ENCODE data around the gene LDLR. TPM values are rescaled to one million over a fixed set of nuclear protein-coding genes. Genes with fewer than 3 reads are reported as not detected.
A peak's percentile ranks its signal among the peaks of the same experiment; 100 is the strongest.
"Not testable (repeated sequence)": the region's sequence is repeated elsewhere in the genome, so short reads cannot be mapped to it uniquely, and the experiment has no call there.

Gene LDLR
- total and polyA plus RNA-seq, 2 experiments from 2014 or later, result 13.8 to 29.6 TPM

- Histone ChIP-seq H3K4me3 (no peak overlapping the region), H3K9me2 (ENCODE audit: insufficient read depth) (no peaks in the 10 kb centered on the region), H3K4me1 (ENCODE audit: insufficient read depth) (peaks cover 35% of the 10 kb centered on the region), H4K20me1 (ENCODE audit: insufficient read depth) (no peaks in the 10 kb centered on the region), H3K9me3 (ENCODE audit: low read depth) (no peaks in the 10 kb centered on the region), H3K36me3 (ENCODE audit: low read depth) (no peaks in the 10 kb centered on the region), H3K27ac (peak overlapping the region; percentile 47), H3K4me2 (ENCODE audit: unreplicated experiment) (peak overlapping the region; percentile 33), H3K79me2 (ENCODE audit: insufficient read depth) (peaks cover 75% of the 10 kb centered on the region), H2AFZ (peak overlapping the region; percentile 23), H3K9ac (no peak overlapping the region), H3K27me3 (replicated peaks; ENCODE audit: insufficient read depth) (no peaks in the 10 kb centered on the region), H3F3A (ENCODE audit: insufficient read depth) (peaks cover 34% of the 10 kb centered on the region)
- 41 to 44% methylated on average over 10 of the region's 10 CpGs for WGBS, 2 experiments (ENCODE audit: low coverage in 1 of 2, low lambda C conversion rate in 2 of 2, missing lambda C conversion rate in 2 of 2)
- in situ Hi-C loops (cut with MboI), result no loop called here
- peak; percentile 75 for DNase-seq
- TF ChIP-seq EZH2 (IDR thresholded peaks at IDR 0.05; ENCODE audit: insufficient read depth, poor library complexity, severe bottlenecking) (no peak), EZH2phosphoT487 (IDR thresholded peaks at IDR 0.05; ENCODE audit: insufficient read depth, low read depth) (no peak)
Measured at GRCh38 chr19:11096210-11096841, 7.1 kb downstream of the LDLR start.

- WGBS, 2 experiments (ENCODE audit: low coverage in 1 of 2, low lambda C conversion rate in 2 of 2, missing lambda C conversion rate in 2 of 2), result 96 to 98% methylated on average over 6 of the region's 6 CpGs
- H3K36me3 ChIP-seq (ENCODE audit: low read depth); H2AFZ ChIP-seq; DNase-seq; in situ Hi-C loops (cut with MboI); H4K20me1 ChIP-seq (ENCODE audit: insufficient read depth); H3K4me3 ChIP-seq; H3K9ac ChIP-seq; H3K9me2 ChIP-seq (ENCODE audit: insufficient read depth); H3K27ac ChIP-seq; H3K4me2 ChIP-seq (ENCODE audit: unreplicated experiment); H3K27me3 ChIP-seq (replicated peaks; ENCODE audit: insufficient read depth); H3K9me3 ChIP-seq (ENCODE audit: low read depth): not testable (repeated sequence)
- Histone ChIP-seq H3K79me2 (ENCODE audit: insufficient read depth) (peaks cover 74% of the 10 kb centered on the region), H3K4me1 (ENCODE audit: insufficient read depth) (peaks cover 30% of the 10 kb centered on the region), H3F3A (ENCODE audit: insufficient read depth) (peaks cover 30% of the 10 kb centered on the region)
Measured at GRCh38 chr19:11097367-11097766, 8.1 kb downstream of the LDLR start.

DNA sequence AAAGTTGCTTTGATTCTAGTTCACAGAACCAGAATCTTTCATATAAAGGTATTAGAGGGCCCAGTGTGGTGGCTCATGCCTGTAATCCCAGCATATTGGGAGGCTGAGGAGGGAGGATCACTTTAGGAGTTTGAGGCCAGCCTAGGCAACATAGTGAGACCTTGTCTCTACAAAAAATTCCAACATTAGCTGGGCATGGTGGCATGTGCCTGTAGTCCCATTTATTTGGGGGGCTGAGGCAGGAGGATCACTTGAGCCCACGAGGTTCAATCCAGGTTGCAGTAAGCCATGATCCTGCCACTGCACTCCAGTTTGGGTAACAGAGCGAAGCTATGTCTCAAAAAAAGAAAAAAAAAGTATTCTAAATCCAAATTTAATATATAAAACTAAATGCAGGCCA, 9.1 kb downstream of the LDLR start:
- Histone ChIP-seq H3K9ac (no peak overlapping the region), H3K4me1 (ENCODE audit: insufficient read depth) (peaks cover 24% of the 10 kb centered on the region), H2AFZ (no peak overlapping the region), H4K20me1 (ENCODE audit: insufficient read depth) (no peaks in the 10 kb centered on the region), H3K4me3 (no peak overlapping the region), H3F3A (ENCODE audit: insufficient read depth) (peaks cover 24% of the 10 kb centered on the region), H3K36me3 (ENCODE audit: low read depth) (peaks cover 3% of the 10 kb centered on the region; the same call in 1 of the 2 replicates), H3K9me2 (ENCODE audit: insufficient read depth) (no peaks in the 10 kb centered on the region), H3K27ac (no peak overlapping the region), H3K27me3 (replicated peaks; ENCODE audit: insufficient read depth) (no peaks in the 10 kb centered on the region), H3K79me2 (ENCODE audit: insufficient read depth) (peaks cover 64% of the 10 kb centered on the region), H3K9me3 (ENCODE audit: low read depth) (no peaks in the 10 kb centered on the region), H3K4me2 (ENCODE audit: unreplicated experiment) (no peak overlapping the region)
- DNase-seq, result no peak
- TF ChIP-seq EZH2 (IDR thresholded peaks at IDR 0.05; ENCODE audit: insufficient read depth, poor library complexity, severe bottlenecking), result no peak
- no peak for TF ChIP-seq EZH2phosphoT487 (IDR thresholded peaks at IDR 0.05; ENCODE audit: insufficient read depth, low read depth)
- in situ Hi-C loops (cut with MboI), result no loop called here
- 100% methylated on average over 2 of the region's 2 CpGs for WGBS, 2 experiments (ENCODE audit: low coverage in 1 of 2, low lambda C conversion rate in 2 of 2, missing lambda C conversion rate in 2 of 2)

DNA sequence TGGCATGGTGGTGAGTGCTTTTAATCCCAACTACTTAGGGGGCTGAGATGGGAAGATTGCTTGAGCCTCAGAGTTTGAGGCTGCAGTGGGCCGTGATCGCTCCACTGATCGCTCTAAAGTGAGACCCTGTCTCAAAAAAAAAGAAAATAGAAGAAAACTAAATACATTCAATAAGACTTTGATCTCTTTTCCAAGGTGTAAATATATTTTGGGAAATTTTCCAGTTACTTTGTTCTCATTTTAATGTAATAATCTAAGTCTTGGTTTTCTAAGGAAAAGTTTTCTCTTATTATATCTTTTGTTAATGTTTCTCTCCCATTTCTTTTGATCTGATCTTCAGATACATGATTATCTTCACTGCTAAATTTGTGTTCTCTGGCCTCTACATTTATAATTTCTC, 9.6 kb downstream of the LDLR start:
- no peak for DNase-seq
- no peaks in the 10 kb centered on the region for H4K20me1 ChIP-seq (ENCODE audit: insufficient read depth)
- H3K4me1 ChIP-seq (ENCODE audit: insufficient read depth), result peaks cover 24% of the 10 kb centered on the region
- no peak overlapping the region for H3K4me2 ChIP-seq (ENCODE audit: unreplicated experiment)
- H2AFZ ChIP-seq, result no peak overlapping the region
- H3K36me3 ChIP-seq (ENCODE audit: low read depth), result peaks cover 3% of the 10 kb centered on the region; the same call in 1 of the 2 replicates
- no peak overlapping the region for H3K4me3 ChIP-seq
- H3K9me3 ChIP-seq (ENCODE audit: low read depth), result no peaks in the 10 kb centered on the region
- TF ChIP-seq EZH2phosphoT487 (IDR thresholded peaks at IDR 0.05; ENCODE audit: insufficient read depth, low read depth) (no peak), EZH2 (IDR thresholded peaks at IDR 0.05; ENCODE audit: insufficient read depth, poor library complexity, severe bottlenecking) (no peak)
- no peak overlapping the region for H3K9ac ChIP-seq
- H3K79me2 ChIP-seq (ENCODE audit: insufficient read depth), result peaks cover 59% of the 10 kb centered on the region
- H3F3A ChIP-seq (ENCODE audit: insufficient read depth), result peaks cover 24% of the 10 kb centered on the region
- H3K27ac ChIP-seq, result no peak overlapping the region
- WGBS, 2 experiments (ENCODE audit: low coverage in 1 of 2, low lambda C conversion rate in 2 of 2, missing lambda C conversion rate in 2 of 2), result 98 to 100% methylated on average over 3 of the region's 3 CpGs
- in situ Hi-C loops (cut with MboI), result no loop called here
- H3K9me2 ChIP-seq (ENCODE audit: insufficient read depth), result no peaks in the 10 kb centered on the region
- no peaks in the 10 kb centered on the region for H3K27me3 ChIP-seq (replicated peaks; ENCODE audit: insufficient read depth)

DNA sequence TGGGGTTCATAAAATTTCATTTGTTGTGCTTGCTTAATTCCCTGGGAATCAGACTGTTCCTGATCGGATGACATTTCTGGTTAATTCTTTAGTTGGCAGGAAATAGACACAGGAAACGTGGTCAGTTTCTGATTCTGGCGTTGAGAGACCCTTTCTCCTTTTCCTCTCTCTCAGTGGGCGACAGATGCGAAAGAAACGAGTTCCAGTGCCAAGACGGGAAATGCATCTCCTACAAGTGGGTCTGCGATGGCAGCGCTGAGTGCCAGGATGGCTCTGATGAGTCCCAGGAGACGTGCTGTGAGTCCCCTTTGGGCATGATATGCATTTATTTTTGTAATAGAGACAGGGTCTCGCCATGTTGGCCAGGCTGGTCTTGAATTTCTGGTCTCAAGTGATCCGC, 10.8 kb downstream of the LDLR start:
- Histone ChIP-seq H3K4me1 (ENCODE audit: insufficient read depth) (peaks cover 17% of the 10 kb centered on the region), H3K9me3 (ENCODE audit: low read depth) (no peaks in the 10 kb centered on the region), H3K4me2 (ENCODE audit: unreplicated experiment) (no peak overlapping the region), H3K9ac (no peak overlapping the region), H3K4me3 (no peak overlapping the region), H3K27me3 (replicated peaks; ENCODE audit: insufficient read depth) (no peaks in the 10 kb centered on the region), H3K9me2 (ENCODE audit: insufficient read depth) (no peaks in the 10 kb centered on the region), H4K20me1 (ENCODE audit: insufficient read depth) (no peaks in the 10 kb centered on the region), H3K79me2 (ENCODE audit: insufficient read depth) (peaks cover 47% of the 10 kb centered on the region), H3K27ac (no peak overlapping the region), H3F3A (ENCODE audit: insufficient read depth) (peaks cover 16% of the 10 kb centered on the region), H2AFZ (no peak overlapping the region), H3K36me3 (ENCODE audit: low read depth) (peaks cover 6% of the 10 kb centered on the region; the same call in 1 of the 2 replicates)
- 94% methylated on average over 12 of the region's 12 CpGs for WGBS, 2 experiments (ENCODE audit: low coverage in 1 of 2, low lambda C conversion rate in 2 of 2, missing lambda C conversion rate in 2 of 2)
- TF ChIP-seq EZH2 (IDR thresholded peaks at IDR 0.05; ENCODE audit: insufficient read depth, poor library complexity, severe bottlenecking) (no peak), EZH2phosphoT487 (IDR thresholded peaks at IDR 0.05; ENCODE audit: insufficient read depth, low read depth) (no peak)
- DNase-seq, result no peak
- in situ Hi-C loops (cut with MboI), result no loop called here

Data from GM23248 (cell line).